ENCODE results near the gene FCGR3A.
"Not testable (repeated sequence)": the region's sequence is repeated elsewhere in the genome, so short reads cannot be mapped to it uniquely, and the experiment has no call there.

The FCGR3A gene

DNA sequence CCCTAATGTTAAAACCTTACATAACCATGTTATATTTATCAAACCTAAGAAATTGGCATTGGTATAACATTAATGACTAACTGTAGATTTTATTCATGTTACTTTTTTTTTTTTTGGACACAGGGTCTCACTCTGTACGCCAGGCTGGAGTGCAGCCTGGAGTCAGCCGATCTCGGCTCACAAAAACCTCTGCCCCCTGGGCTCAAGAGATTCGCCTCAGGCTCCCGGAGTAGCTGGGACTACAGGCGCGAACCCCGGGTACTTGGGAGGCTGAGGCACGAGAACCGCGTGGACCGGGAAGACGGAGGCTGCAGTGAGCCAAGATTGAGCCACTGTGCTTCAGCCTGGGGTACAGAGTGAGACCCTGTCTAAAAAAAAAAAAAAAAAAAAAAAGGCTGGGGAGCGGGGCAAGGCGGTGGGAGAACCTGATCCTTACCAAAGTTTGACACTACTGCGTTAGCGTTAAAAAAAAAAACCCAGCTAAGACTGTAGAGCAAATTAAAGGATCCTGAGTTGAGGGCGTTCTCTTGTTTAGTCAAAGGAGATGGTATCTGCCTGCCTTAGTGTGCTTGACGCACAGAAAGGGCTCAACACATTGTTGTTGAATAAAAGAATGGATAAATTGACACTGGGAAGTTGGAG lies 20.0 kb downstream of the FCGR3A start:
- not testable (repeated sequence) for DNase-seq

DNA sequence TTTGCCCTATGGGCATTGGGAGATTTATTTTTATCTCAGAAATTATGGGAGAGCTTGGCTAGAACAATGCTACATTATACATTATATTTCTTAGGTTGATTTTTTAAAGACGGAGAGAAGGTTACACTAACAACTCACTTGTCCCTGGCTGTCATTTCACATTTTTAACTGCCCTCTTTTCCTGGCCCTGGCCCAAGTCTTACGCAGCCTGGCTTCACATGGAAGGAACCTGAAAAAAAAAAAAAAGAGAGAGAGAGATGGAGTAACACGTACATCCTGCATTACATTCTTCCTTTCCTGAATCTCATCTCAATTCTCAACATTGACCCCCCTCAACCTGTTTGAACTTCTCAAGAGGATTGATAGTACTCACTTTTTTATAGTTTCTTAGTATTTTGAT lies 21.1 kb downstream of the FCGR3A start:
- DNase-seq = not testable (repeated sequence)

GRCh38 chr1:161525918-161526317 lies 23.7 kb downstream of the FCGR3A start:
- not testable (repeated sequence) for DNase-seq

GRCh38 chr1:161525321-161525720 lies 24.3 kb downstream of the FCGR3A start:
- DNase-seq = peak; percentile 39

DNA sequence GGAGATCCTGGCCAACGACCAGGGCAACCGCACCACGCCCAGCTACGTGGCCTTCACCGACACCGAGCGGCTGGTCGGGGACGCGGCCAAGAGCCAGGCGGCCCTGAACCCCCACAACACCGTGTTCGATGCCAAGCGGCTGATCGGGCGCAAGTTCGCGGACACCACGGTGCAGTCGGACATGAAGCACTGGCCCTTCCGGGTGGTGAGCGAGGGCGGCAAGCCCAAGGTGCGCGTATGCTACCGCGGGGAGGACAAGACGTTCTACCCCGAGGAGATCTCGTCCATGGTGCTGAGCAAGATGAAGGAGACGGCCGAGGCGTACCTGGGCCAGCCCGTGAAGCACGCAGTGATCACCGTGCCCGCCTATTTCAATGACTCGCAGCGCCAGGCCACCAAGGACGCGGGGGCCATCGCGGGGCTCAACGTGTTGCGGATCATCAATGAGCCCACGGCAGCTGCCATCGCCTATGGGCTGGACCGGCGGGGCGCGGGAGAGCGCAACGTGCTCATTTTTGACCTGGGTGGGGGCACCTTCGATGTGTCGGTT lies 24.8 kb downstream of the FCGR3A start:
- DNase-seq = not testable (repeated sequence)

GRCh38 chr1:161523817-161524741 lies 25.5 kb downstream of the FCGR3A start, which contains the start of gene HSPA6:
TSS of gene HSPA6 (plus strand) at chr1:161524540. CDS start at chr1:161524659, 119 bp downstream.
- peak; percentile 72 for DNase-seq

GRCh38 chr1:161523041-161523816 lies 26.4 kb downstream of the FCGR3A start:
- DNase-seq = not testable (repeated sequence)

GRCh38 chr1:161513953-161514352 lies 35.7 kb downstream of the FCGR3A start:
- DNase-seq = not testable (repeated sequence)

DNA sequence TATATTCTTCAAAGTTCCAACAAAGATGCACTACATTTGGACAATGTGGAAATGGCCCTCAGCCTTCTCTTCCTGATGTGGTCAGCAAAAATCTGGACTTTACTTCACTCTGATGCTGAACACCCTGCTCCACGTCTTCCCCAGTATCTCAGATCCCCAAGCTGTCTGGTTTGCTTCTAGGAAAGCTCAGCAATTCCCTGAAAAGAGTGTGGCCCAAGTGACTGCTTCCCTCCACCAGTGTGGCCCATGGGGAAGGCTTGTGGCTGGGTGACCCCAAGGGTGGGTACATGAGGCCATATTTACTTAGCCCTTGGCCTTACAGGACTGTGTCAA lies 36.2 kb downstream of the FCGR3A start:
- not testable (repeated sequence) for DNase-seq

- not testable (repeated sequence) for DNase-seq
Measured at GRCh38 chr1:161512636-161513447, 36.8 kb downstream of the FCGR3A start.

DNA sequence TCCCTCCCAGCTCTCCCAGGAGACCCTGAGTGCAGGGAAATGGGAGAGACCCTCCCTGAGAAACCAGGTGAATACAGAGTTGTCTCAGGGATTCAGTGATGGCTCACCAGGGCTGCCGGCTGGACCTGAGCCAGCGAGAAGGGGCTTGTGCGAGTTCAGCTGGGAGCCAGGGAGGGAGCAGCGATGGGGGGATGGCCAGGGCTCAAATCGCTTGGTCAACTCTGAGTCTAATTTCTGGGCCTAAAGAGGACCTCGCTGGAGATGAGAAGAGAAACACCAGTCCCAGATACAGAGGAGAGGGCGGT lies 37.9 kb downstream of the FCGR3A start:
- DNase-seq = no peak

DNA sequence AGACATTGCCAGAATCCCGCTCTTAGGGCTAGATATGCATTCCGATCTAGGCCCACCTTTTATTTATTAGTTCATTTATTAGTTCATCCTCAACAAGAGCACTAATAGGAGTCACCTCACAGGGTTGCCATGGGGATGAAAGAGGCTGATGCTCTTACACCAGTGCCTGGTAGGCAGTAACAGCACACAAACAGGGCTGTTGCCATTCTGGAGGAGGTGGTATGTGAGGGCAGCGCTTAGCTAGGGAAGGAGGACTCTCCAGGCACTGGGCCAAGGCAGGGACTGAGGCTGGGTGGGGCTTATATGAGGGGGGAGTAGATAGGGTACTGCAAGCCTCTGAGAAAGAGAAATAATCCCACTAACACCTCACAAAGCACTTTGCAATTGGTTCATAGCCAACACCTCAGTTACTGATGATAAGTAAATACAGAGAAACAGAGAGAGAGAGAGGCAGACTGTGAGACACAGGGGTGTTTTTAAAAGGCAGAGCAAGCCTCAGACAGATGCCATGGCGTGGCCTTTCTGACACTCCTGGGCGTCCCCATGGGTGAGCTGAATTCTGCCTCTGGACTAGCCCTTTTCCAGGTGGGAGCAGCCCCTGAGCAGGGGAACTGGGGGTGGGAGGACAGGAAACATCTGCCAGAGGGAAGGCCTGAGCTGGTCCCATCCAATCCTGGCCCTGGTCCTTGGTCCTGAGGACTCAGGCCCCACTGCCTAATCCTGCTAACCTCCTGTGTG lies 38.4 kb downstream of the FCGR3A start:
- no peak for DNase-seq

GRCh38 chr1:161510477-161510876 lies 39.1 kb downstream of the FCGR3A start:
- DNase-seq = no peak

GRCh38 chr1:161506336-161507223 lies 43.0 kb downstream of the FCGR3A start:
- peak; percentile 62 for DNase-seq

- DNase-seq = no peak
Measured at GRCh38 chr1:161505686-161506085, 43.9 kb downstream of the FCGR3A start.

DNA sequence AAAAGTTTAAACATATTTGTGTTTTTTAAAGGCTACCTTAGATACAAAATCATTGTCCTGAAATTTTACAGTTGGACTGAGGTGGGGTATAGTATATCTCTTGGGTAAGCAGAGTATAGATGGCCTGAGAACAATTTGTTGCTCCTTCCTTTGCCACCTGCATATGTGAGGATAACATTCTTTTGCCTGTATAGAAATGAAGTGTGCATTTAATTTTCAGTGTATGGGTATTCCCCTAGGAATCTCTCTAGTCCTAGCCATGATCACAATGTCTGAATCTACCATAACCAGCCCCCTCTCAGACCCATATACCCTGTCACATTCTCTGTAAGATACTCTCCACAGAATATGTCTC lies 46.2 kb downstream of the FCGR3A start:
- no peak for DNase-seq

- DNase-seq = no peak
Measured at GRCh38 chr1:161502641-161503393, 46.8 kb downstream of the FCGR3A start.

GRCh38 chr1:161502181-161502580 lies 47.4 kb downstream of the FCGR3A start:
- no peak for DNase-seq

- no peak for DNase-seq
Measured at GRCh38 chr1:161501234-161501633, 48.4 kb downstream of the FCGR3A start.
